Neural cell (in vitro differentiated cells): ENCODE results near the gene RDH16.

ENCODE experiments used
- CTCF ChIP-seq: fragments of 450-650 bp; IDR thresholded peaks from 2 replicates; pipeline ENCODE4 v1.5.1; 2014; ENCODE audit warnings: antibody characterized with exemption, mild to moderate bottlenecking, moderate library complexity; ENCODE audit not compliant: poor library complexity, severe bottlenecking
- EZH2 ChIP-seq: fragments of 200-600, 300-800 bp; shearing (Covaris generic), sonication (generic); IDR thresholded peaks from 2 replicates; pipeline ENCODE4 v1.6.1; 2014; ENCODE audit warnings: antibody characterized with exemption, low read length, borderline replicate concordance, mild to moderate bottlenecking; ENCODE audit not compliant: insufficient read depth, poor library complexity, severe bottlenecking
- POLR2AphosphoS5 ChIP-seq: IDR thresholded peaks from 2 replicates; pipeline ENCODE4 v1.6.1; 2012
- SMC3 ChIP-seq: fragments of 450-650 bp; conservative IDR thresholded peaks from 2 replicates; pipeline ENCODE4 v1.6.1; 2014; ENCODE audit warnings: antibody characterized with exemption, mild to moderate bottlenecking, moderate library complexity; ENCODE audit not compliant: poor library complexity
- TAF1 ChIP-seq: IDR thresholded peaks from 2 replicates; pipeline ENCODE4 v1.6.1; 2012; ENCODE audit warnings: low read depth

- TF ChIP-seq POLR2AphosphoS5 (no peak), CTCF (no peak), SMC3 (no peak), EZH2 (no peak), TAF1 (no peak)
These were observed 46.0 kb upstream of the RDH16 start for GRCh38 chr12:57003395-57003794.
